Neuron (in vitro differentiated cells): ENCODE data around the gene SPOCD1.

Experiments used
- H2AFZ ChIP-seq: one replicate; pipeline ENCODE4 v1.6.1; 2013; ENCODE audit warnings: low read depth, mild to moderate bottlenecking, inconsistent platforms, low read length, moderate library complexity
- H3K27me3 ChIP-seq: one replicate; pipeline ENCODE4 v1.6.1; 2013; ENCODE audit warnings: low read length; ENCODE audit not compliant: insufficient read depth
- H3K36me3 ChIP-seq: one replicate; pipeline ENCODE4 v1.6.1; 2013; ENCODE audit warnings: low read length; ENCODE audit not compliant: insufficient read depth
- H3K4me1 ChIP-seq: one replicate; pipeline ENCODE4 v1.6.1; 2013; ENCODE audit warnings: low read length; ENCODE audit not compliant: insufficient read depth
- H3K4me3 ChIP-seq: 2 replicates; pipeline ENCODE4 v1.5.1; 2013; ENCODE audit warnings: mild to moderate bottlenecking, low read length, moderate library complexity
- H3K9me3 ChIP-seq: one replicate; pipeline ENCODE4 v1.6.1; 2013; ENCODE audit warnings: low read length

Gene SPOCD1

DNA sequence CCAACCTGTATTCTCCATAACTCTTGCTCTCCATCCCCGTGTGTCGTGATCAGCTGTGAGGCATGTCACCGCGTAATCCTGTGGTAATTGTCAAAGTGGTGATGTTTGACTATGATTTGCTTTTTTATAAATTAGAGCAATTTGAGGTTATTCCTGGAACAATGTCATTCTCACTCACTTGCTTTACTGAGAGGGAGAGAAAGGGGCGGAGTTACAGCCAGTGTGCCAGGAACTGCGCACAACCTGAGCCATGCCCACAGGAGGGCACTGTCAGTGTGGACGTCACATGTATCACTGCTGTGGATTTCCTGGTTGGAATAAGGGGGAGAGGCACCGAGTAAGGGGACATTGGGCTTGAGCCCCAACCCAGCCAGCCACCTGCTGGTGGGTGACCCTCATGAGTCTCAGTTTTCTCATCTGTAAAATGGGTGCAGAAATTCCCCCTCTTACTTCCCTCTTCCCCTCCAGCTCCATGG, 58.6 kb downstream of the SPOCD1 start:
- no peak overlapping the region for H2AFZ ChIP-seq
- no peaks in the 10 kb centered on the region for H3K27me3 ChIP-seq
- no peaks in the 10 kb centered on the region for H3K9me3 ChIP-seq
- H3K4me1 ChIP-seq = peaks cover 31% of the 10 kb centered on the region
- no peaks in the 10 kb centered on the region for H3K36me3 ChIP-seq
- no peak overlapping the region for H3K4me3 ChIP-seq

DNA sequence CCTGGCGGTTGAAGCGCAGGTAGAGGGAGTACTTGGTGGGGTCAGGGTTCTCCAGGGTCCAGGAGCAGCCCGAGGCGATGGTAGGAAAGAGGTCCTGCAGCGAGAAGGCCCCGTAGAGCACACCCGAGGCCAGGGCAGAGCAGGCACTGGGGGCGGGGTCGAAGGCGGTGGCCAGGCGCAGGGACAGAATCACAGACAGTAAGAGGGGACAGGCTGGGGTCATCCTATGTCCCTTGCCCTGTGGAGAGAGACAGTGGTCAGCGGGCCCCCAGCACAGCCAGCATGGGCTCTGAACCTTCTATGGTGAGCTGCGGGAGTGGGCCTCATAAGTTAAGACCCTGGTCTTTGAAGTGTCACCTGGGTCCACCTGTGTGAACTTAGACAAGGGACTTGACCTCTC, 59.2 kb downstream of the SPOCD1 start:
- no peak overlapping the region for H2AFZ ChIP-seq
- H3K4me3 ChIP-seq = no peak overlapping the region
- peaks cover 24% of the 10 kb centered on the region for H3K4me1 ChIP-seq
- no peaks in the 10 kb centered on the region for H3K36me3 ChIP-seq
- H3K9me3 ChIP-seq = no peaks in the 10 kb centered on the region
- H3K27me3 ChIP-seq = no peaks in the 10 kb centered on the region

DNA sequence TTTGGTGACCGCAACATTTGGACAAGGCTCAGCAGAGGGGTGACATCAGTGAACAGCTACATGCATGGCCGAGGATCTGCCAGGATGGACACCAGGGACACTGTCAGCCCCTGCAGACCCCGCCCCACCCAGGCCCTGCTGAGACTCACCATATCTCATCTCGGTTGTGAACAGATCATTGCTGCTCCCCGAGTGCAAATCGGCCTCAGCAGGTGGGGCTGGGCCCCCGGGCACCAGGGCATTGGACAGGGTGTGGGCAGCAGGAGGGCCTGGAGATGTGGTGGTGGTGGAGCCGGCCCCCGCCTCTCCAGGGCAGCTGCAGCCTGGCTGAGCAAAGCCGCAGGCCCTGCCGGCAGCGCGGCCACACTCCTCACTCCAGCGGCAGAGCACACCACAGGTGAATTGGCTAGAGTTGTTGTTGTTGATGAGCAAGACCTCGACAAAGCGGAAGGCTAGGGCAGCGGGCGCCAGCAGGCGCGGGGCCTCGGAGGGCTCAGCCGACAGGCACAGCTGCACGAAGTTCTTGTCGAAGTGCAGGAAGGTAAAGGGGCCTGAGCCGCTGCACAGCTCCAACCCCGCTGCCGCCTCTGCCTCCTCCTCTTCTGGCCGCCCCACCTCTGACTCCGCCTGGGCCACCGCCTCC, 59.9 kb downstream of the SPOCD1 start:
- no peaks in the 10 kb centered on the region for H3K36me3 ChIP-seq
- H2AFZ ChIP-seq = no peak overlapping the region
- H3K9me3 ChIP-seq = no peaks in the 10 kb centered on the region
- peaks cover 18% of the 10 kb centered on the region for H3K4me1 ChIP-seq
- no peak overlapping the region for H3K4me3 ChIP-seq
- no peaks in the 10 kb centered on the region for H3K27me3 ChIP-seq

DNA sequence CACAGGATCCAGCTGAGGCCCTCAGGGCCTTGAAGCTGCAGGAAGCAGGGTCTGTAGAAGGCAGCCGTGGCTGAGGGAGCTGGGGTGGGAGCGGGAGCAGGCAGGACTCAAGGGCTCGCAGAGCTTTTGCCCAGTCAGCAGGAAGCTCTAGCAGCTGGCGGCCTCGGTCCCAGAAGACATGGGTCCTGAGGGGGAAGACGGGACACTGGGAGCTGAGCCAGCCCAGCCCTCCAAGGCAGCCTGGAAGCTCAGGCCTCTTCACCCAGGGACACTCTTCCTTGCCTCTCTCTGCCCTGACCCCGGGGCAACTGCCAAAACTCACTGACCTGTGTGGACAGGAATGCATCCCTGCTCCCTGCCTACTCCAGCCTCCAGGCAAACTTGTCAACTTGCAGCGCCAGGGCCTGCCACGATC, 60.6 kb downstream of the SPOCD1 start:
- no peaks in the 10 kb centered on the region for H3K9me3 ChIP-seq
- H3K4me1 ChIP-seq = peaks cover 14% of the 10 kb centered on the region
- no peak overlapping the region for H3K4me3 ChIP-seq
- no peaks in the 10 kb centered on the region for H3K36me3 ChIP-seq
- no peak overlapping the region for H2AFZ ChIP-seq
- H3K27me3 ChIP-seq = no peaks in the 10 kb centered on the region

DNA sequence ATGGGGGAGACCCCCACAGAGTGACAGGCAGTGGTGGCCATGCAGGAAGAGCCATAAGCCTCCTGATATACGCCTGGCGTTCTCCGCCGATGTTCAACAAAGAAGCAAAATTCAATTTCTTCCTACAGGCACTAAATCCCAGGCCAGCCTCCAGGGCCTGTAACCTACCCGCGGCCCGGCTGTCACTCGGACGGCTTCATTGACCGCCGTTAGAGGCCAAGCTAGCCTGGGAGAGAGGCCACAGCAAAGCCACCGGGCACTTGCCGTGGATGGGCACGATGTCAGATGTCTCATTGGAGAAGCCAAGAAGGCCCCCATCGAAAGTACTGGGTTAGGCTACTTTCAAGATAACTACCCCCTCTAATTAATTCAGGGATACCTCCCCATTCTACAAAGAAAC, 61.4 kb downstream of the SPOCD1 start:
- H2AFZ ChIP-seq = no peak overlapping the region
- H3K36me3 ChIP-seq = no peaks in the 10 kb centered on the region

DNA sequence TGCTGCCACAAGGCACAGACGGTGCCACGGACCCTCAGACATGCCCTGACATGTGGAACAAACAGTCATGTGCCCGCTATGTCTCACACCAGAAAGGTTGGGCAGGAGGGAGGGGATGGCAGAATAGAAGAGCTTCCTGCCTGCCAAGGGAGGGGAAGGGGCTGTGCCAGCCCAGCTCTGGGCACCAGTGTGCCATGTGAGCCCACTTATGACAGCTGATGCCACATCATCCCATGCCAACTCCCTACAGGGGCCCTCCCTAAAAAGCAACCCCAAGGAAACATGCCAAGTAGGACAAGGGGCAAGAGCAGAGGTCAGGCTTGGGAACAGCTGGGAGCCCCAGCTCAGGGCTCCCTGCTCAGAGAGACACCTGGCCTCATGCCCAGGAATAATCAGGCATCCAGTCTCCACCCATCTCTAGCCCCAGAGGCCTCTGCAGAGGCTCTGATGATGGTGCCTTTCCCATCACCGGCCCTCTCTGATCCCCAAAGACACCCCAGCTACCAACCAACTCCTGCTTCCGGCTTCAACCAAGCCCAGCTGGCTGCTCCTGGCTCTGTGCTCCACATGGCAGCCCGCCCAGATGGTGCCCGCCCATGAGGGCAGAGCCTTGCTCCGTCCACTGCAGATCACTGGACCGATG, 62.0 kb downstream of the SPOCD1 start:
- Histone ChIP-seq H3K4me1 (peaks cover under 1% of the 10 kb centered on the region), H3K9me3 (no peaks in the 10 kb centered on the region), H2AFZ (no peak overlapping the region), H3K4me3 (no peak overlapping the region), H3K36me3 (no peaks in the 10 kb centered on the region), H3K27me3 (no peaks in the 10 kb centered on the region)

More for the DNA sequence above, 61.4 kb downstream of the SPOCD1 start:
- Histone ChIP-seq H3K27me3 (no peaks in the 10 kb centered on the region), H3K4me1 (peaks cover 5% of the 10 kb centered on the region), H3K9me3 (no peaks in the 10 kb centered on the region), H3K4me3 (no peak overlapping the region)

DNA sequence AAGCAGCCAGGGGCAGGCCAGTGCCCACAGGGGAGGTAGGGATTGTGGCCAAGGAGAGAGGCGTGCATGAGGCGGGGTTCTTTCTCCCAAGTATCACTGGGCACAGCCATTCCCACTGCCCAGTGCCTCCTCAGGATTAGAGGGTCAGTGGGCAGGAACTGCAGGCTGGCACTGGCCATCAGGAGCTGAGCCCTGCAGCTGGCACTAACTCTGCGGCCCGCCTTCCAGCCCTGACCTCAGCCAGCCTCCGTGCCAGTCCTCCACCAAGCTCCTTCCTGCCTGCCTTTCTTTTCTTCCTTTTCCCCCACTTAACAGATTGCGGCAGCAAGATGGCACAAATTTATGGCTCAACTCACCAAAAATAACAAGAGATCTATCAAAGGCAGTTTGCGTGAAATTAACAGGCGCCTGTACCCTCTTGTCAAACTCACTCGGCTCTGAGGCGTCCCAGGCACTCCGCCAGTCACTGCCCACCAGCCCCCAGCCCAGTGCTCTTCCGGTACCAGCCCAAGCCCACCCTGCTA, 62.8 kb downstream of the SPOCD1 start:
- Histone ChIP-seq H3K27me3 (no peaks in the 10 kb centered on the region), H2AFZ (no peak overlapping the region), H3K36me3 (no peaks in the 10 kb centered on the region), H3K9me3 (no peaks in the 10 kb centered on the region), H3K4me1 (no peaks in the 10 kb centered on the region), H3K4me3 (no peak overlapping the region)

DNA sequence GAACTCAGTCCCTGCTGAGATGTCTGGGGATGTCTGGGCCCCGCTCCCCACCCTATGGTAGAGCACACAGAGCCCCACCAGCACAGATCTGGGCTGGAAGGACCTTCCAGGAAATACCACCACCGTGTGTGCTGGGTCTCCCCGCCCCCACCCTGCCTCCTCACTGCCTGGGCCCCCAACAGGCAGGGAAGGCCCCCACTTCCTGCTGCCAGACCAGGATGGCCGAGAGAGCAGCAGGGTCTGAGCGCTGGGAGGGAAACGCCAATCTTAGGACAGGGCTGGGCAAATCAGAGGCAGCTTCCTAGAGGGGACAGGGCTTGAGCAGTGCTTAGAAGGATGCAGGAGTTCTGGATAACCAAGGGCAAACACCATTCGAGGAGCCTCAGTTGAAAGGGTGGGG, 63.6 kb downstream of the SPOCD1 start:
- Histone ChIP-seq H3K27me3 (no peaks in the 10 kb centered on the region), H2AFZ (no peak overlapping the region), H3K36me3 (no peaks in the 10 kb centered on the region), H3K4me1 (no peaks in the 10 kb centered on the region), H3K9me3 (no peaks in the 10 kb centered on the region), H3K4me3 (no peak overlapping the region)

DNA sequence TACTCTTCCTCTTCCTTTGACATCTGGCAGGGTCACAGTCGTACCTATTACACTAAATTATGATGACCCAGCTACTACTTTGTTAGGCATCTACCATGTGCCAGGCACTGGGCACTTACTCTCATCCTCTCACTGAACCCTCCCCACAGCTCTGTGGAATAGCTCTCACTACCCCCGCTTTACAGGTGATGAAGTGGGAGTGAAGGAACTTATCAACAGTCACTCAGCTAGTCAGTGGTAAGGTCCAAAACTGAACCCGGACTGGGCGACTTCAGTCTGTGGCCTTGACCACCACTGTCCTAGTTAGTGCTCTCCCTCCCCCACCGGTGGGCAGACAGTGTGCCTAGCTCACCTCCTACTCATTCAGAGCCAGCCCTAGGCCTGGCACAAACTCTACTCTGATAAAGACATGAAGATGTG, 64.0 kb downstream of the SPOCD1 start:
- Histone ChIP-seq H2AFZ (no peak overlapping the region), H3K4me3 (no peak overlapping the region), H3K9me3 (no peaks in the 10 kb centered on the region), H3K36me3 (no peaks in the 10 kb centered on the region), H3K27me3 (no peaks in the 10 kb centered on the region), H3K4me1 (no peaks in the 10 kb centered on the region)

DNA sequence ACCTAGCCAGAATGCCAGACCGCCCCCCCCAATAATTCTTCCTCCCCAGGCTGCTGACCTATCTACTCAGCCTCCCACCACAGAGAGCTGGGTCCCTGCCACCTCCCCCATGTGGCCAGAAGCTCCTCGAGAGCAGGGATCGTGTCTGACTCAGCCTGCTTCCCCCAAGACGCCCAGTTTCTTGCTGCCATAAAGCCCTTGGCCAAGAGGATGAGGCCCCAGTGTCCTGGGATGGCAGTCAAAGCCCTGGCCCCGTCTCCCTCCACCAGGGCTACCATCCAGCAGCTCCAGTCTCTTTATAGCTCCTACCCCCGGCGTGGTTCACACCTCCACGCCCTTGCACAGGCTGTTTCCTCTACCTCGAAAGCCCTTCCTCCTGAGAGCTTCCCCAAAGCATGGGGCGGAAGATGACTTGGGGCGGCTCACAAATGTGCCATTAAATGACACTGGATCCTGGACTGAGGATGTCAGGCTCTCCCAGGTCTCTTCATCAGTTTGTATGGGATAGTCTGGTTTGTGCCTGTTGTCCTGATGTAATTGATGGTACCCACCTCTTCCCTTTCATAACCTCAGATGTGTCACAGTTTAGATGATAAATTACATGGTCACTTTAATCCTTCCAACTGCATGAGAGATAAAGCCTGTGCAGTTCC, 64.8 kb downstream of the SPOCD1 start:
- Histone ChIP-seq H2AFZ (no peak overlapping the region), H3K36me3 (no peaks in the 10 kb centered on the region), H3K9me3 (no peaks in the 10 kb centered on the region), H3K4me3 (no peak overlapping the region), H3K4me1 (no peaks in the 10 kb centered on the region), H3K27me3 (no peaks in the 10 kb centered on the region)

DNA sequence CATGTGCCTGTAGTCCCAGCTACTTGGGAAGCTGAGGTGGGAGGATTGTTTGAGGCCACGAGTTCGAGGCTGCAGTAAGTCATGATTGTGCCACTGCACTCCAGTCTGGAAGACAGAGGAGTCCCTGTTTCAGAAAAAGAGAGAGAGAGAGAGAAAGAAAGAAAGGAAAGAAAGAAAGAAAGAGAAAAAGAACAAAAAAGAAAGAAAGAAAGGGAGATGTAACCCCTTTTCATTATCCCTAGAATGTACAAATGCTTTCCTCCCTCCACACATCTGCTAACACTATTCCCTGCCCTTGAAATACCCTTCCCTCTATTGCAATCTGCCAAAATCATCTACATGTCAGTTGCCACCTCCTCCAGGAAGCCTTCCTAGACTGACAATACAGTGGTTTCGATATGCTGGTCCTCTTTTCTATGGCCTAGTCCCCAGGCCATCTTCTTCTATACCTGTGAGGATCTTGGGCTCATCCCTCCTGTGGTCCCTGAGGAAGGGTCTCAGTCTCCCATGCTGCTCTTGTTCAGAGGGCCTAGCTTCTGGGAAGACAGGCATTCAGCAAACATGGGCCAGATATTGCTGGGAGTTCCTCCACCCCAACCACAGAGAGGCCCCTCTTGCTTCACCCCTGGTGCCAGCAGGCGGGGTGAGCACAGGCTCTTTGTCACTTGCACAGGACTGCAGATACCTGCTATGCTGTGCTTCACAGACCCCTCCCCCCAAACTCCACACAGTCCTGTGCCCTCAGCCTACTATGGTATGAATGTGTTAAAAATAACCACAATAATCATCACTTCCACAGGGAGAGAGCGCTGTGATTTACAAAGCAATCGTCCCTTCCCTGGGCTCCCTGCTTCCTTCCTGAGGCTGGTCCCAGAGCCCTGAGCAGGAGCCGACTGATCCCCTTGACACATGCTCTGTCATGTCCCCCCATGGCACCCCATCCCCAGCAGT, 65.8 kb downstream of the SPOCD1 start:
- no peaks in the 10 kb centered on the region for H3K9me3 ChIP-seq

DNA sequence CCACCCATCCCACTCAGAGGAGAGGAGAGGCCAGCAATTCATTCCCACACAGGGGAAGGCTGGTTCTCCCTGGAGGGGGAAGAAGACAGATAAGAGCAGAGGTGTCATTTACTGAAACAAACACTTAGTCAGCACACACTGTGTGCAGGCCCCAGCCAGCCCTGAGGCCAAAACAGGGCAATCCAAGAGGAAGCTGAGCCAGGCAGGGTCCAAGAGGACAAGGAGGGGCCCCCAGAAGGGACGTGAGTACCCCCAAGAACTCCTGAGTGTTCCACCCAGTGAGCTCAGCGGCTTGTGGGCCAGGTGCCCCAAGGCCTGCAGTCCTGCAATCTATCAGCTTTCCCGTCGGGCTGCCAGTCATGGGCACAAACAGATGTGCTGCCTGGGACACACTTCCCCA, 67.5 kb downstream of the SPOCD1 start:
- H3K27me3 ChIP-seq = no peaks in the 10 kb centered on the region
- peaks cover 7% of the 10 kb centered on the region for H3K4me1 ChIP-seq
- no peaks in the 10 kb centered on the region for H3K36me3 ChIP-seq
- no peaks in the 10 kb centered on the region for H3K9me3 ChIP-seq
- H2AFZ ChIP-seq = no peak overlapping the region
- no peak overlapping the region for H3K4me3 ChIP-seq

More for the DNA sequence above, 65.8 kb downstream of the SPOCD1 start:
- H3K4me3 ChIP-seq = no peak overlapping the region
- no peak overlapping the region for H2AFZ ChIP-seq
- H3K27me3 ChIP-seq = no peaks in the 10 kb centered on the region
- H3K36me3 ChIP-seq = no peaks in the 10 kb centered on the region
- H3K4me1 ChIP-seq = no peaks in the 10 kb centered on the region
